GM12878 (cell line): ENCODE results near the gene CD200R1L. TPM values are rescaled to one million over a fixed set of nuclear protein-coding genes. Genes with fewer than 3 reads are reported as not detected.

Experiments used
- ATAC-seq: fragments of 200-7000 bp; cut with Tn5 transposase; 3 replicates; pipeline ENCODE4 v1.9.1; 2020; ENCODE audit warnings: mild to moderate bottlenecking, moderate library complexity
- BruUV-seq: library from RNA; stranded (reverse); fragments of 400-500 nt; replicated peaks from 2 replicates; lab custom pipeline; 2021; lab: Mats Ljungman, UMichigan
- CTCF ChIA-PET: fragments of 300-600 bp; sonication (Branson Sonifier 250); formaldehyde crosslinking; extraction: SDS; loops from one replicate; lab custom pipeline; 2021; ENCODE audit warnings: inconsistent platforms; lab: Yijun Ruan, JAX
- POLR2A ChIA-PET: fragments of 350-600 bp; formaldehyde crosslinking; extraction: SDS; loops from one replicate; lab custom pipeline; 2021; ENCODE audit warnings: inconsistent platforms; lab: Charles Lee
- RAD21 ChIA-PET: fragments of 300-600 bp; sonication (Branson Sonifier 250); formaldehyde crosslinking; loops from one replicate; lab custom pipeline; 2023; ENCODE audit warnings: antibody characterized with exemption; ENCODE audit not compliant: unreplicated experiment; lab: Charles Lee
- SMC1A ChIA-PET: fragments of 300-600 bp; sonication (Branson Sonifier 250); formaldehyde crosslinking; loops from one replicate; lab custom pipeline; 2023; ENCODE audit not compliant: unreplicated experiment, uncharacterized antibody; lab: Charles Lee
- DNase-seq: peaks from one replicate; pipeline ENCODE4 v3.0.0-alpha.2; 2011; ENCODE audit warnings: low read depth, low spot score
- FAIRE-seq: peaks from 3 replicates; lab custom pipeline; 2011; peaks lifted over from hg19 to GRCh38; lab: Jason Lieb, UNC
- H2AFZ ChIP-seq: 2 replicates; pipeline ENCODE4 v1.6.0; 2011; ENCODE audit warnings: low read depth, low read length, control low read depth; ENCODE audit not compliant: control insufficient read depth
- H3K27ac ChIP-seq: 2 replicates; pipeline ENCODE4 v1.5.1; 2011; ENCODE audit warnings: control low read depth; ENCODE audit not compliant: control insufficient read depth, insufficient read depth
- H3K27me3 ChIP-seq, 2 experiments: replicated peaks in 1 of 2; 2 replicates each; pipeline versions ENCODE4 v1.6.0 to v1.6.1; 2011; ENCODE audit warnings: low read length in 1 of 2; ENCODE audit not compliant: control insufficient read depth in 2 of 2, insufficient read depth in 2 of 2
- H3K36me3 ChIP-seq, 2 experiments: 2 replicates each; pipeline ENCODE4 v1.5.1; 2011; ENCODE audit warnings: low read length in 1 of 2; ENCODE audit not compliant: control insufficient read depth in 2 of 2, insufficient read depth in 2 of 2
- H3K4me1 ChIP-seq: 2 replicates; pipeline ENCODE4 v1.6.1; 2011; ENCODE audit warnings: mild to moderate bottlenecking, low read length, moderate library complexity, mixed read lengths; ENCODE audit not compliant: control insufficient read depth, insufficient read depth
- H3K4me2 ChIP-seq: 2 replicates; pipeline ENCODE4 v1.6.0; 2011; ENCODE audit warnings: control low read depth; ENCODE audit not compliant: control insufficient read depth, insufficient read depth
- H3K4me3 ChIP-seq: fragments of 200-600 bp; sonication (generic); 2 replicates; pipeline ENCODE4 v1.5.1; 2016
- H3K79me2 ChIP-seq: 2 replicates; pipeline ENCODE4 v1.6.0; 2011; ENCODE audit warnings: low read length; ENCODE audit not compliant: control insufficient read depth, insufficient read depth
- H3K9ac ChIP-seq: 2 replicates; pipeline ENCODE4 v1.8.0; 2011; ENCODE audit warnings: low read length, control low read depth, mixed read lengths; ENCODE audit not compliant: control insufficient read depth, insufficient read depth
- H3K9me3 ChIP-seq: replicated peaks from 3 replicates; pipeline ENCODE4 v1.5.1; 2011; ENCODE audit warnings: mild to moderate bottlenecking, low read length; ENCODE audit not compliant: control insufficient read depth, insufficient read depth
- H4K20me1 ChIP-seq: 2 replicates; pipeline ENCODE4 v1.6.0; 2011; ENCODE audit not compliant: control insufficient read depth, insufficient read depth
- CBX3 ChIP-seq: fragments of 200-600 bp; sonication (generic); IDR thresholded peaks from 2 replicates; pipeline ENCODE4 v1.6.1; 2016; ENCODE audit warnings: low read depth, borderline replicate concordance
- CEBPB ChIP-seq, 2 experiments: fragments of 150-350 bp in 1 of 2; IDR thresholded peaks; 2 replicates each; pipeline ENCODE4 v1.6.1; 2012 to 2014; ENCODE audit warnings: low read depth in 2 of 2, low read length in 2 of 2, borderline replicate concordance in 1 of 2, inconsistent platforms in 1 of 2
- CTCF ChIP-seq, 3 experiments: IDR thresholded peaks in 2 of 3; conservative IDR thresholded peaks in 1 of 3; 2 replicates each; pipeline ENCODE4 v1.5.1; 2011; ENCODE audit warnings: low read depth in 3 of 3, low read length in 3 of 3, mild to moderate bottlenecking in 3 of 3, control low read depth in 2 of 3, moderate library complexity in 2 of 3, inconsistent platforms in 1 of 3, mixed read lengths in 1 of 3; ENCODE audit not compliant: control insufficient read depth in 2 of 3, insufficient read depth in 1 of 3; ENCODE audit errors: extremely low read depth in 1 of 3
- LARP7 ChIP-seq: fragments of 450-650 bp; IDR thresholded peaks from 2 replicates; pipeline ENCODE4 v1.6.1; 2017; ENCODE audit warnings: mild to moderate bottlenecking
- RAD21 ChIP-seq: IDR thresholded peaks from 2 replicates; pipeline ENCODE4 v1.6.1; 2011; ENCODE audit warnings: mild to moderate bottlenecking, low read depth, low read length, moderate library complexity; ENCODE audit not compliant: insufficient read depth
- SMC3 ChIP-seq: IDR thresholded peaks from 2 replicates; pipeline ENCODE4 v1.6.1; 2011; ENCODE audit warnings: low read length, improper control_type of control experiment, borderline replicate concordance
- SP1 ChIP-seq: IDR thresholded peaks from one replicate; pipeline ENCODE4 v1.6.1; 2011; ENCODE audit warnings: low read depth, low read length
- STAT3 ChIP-seq: IDR thresholded peaks from 2 replicates; pipeline ENCODE4 v1.6.1; 2011; ENCODE audit warnings: low read depth, low read length, improper control_type of control experiment
- TAF1 ChIP-seq: IDR thresholded peaks from 2 replicates; pipeline ENCODE4 v1.6.1; 2011; ENCODE audit warnings: mild to moderate bottlenecking, low read depth, low read length, borderline replicate concordance
- WGBS: methylation state at CpG from one replicate; pipeline ENCODE4 v1.1.6; 2016; ENCODE audit warnings: low lambda C conversion rate; ENCODE audit not compliant: insufficient replicate concordance, insufficient coverage; ENCODE audit errors: missing lambda C conversion rate; 5-methylcytosine and 5-hydroxymethylcytosine counted together
- in situ Hi-C: fragments of 300-500 bp; cut with MboI; formaldehyde crosslinking; loops from 9 replicates; pipeline ENCODE4 v1.14.3; 2018; ENCODE audit warnings: mixed read lengths
- intact Hi-C: fragments of 100-400 bp; cut with micrococcal nuclease; formaldehyde crosslinking; loops from one replicate; pipeline ENCODE4 v1.14.2; 2022; ENCODE audit not compliant: unreplicated experiment
- polyA plus RNA-seq, 11 experiments: library from polyadenylated mRNA; depleted of rRNA in 4 of 11; unstranded in 6 of 11; stranded (reverse) in 5 of 11; fragments of >200 nt; fragmentation: Nextera tagmentation in 4 of 11; fragmentation: Illumina TruSeq in 1 of 11; extraction: Ambion mirVana in 4 of 11; extraction: Trizol in 1 of 11; gene quantifications; 1 replicate in 1 of 11; 2 replicates in 10 of 11; pipeline versions ENCODE4 v1.2.1 to v1.2.3, GENCODE V29; 2011 to 2016; ENCODE audit warnings: inconsistent platforms in 2 of 11, missing spikeins in 2 of 11, low read depth in 1 of 11
- total RNA-seq, 4 experiments: library from RNA; depleted of rRNA in 3 of 4; stranded (reverse); fragments of >200 nt in 3 of 4; fragmentation: Illumina TruSeq in 1 of 4; extraction: Trizol in 1 of 4; gene quantifications; 2 replicates each; pipeline versions ENCODE4 v1.2.1 to v1.2.3, GENCODE V29; 2013 to 2021
- TF ChIP-seq, protein P1 (sequence below): IDR thresholded peaks from 2 replicates; pipeline ENCODE4 v1.6.1; 2011; ENCODE audit warnings: low read depth, mild to moderate bottlenecking, low read length, moderate library complexity, borderline replicate concordance; ENCODE audit errors: extremely low read depth

Gene CD200R1L
- total and polyA plus RNA-seq, 10 of the 15 experiments (the other 5 are each of a cell fraction or from before 2014, with no cell fraction given) = 0.41 TPM; not detected in 9

DNA sequence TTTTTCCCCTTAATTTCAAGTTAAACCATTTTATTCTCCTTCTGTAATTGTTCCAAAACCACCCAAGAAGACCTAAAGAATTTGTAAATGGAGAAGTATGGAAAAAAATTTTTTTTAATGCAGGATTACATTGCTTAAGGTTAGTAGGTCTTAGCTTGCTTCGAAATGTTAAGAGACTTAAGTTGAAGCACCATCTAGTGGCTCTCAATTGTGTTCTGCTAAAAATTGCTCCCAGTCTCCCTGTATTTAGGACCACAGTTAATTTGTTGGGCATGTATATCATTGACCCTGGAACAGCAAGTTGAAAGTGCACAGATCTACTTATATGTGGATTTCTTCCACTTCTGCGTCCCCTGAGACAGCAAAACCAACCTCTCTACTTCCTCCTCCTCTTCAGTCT is 32.4 kb downstream of the CD200R1L start:
- in situ Hi-C loops = no loop called here

More for the DNA sequence above, 32.4 kb downstream of the CD200R1L start:
- BruUV-seq = no TSS peak
- peaks cover 2% of the 10 kb centered on the region for H3K9me3 ChIP-seq
- no peaks in the 10 kb centered on the region for H4K20me1 ChIP-seq
- CTCF ChIA-PET = interaction anchor here (0.7 to 3.0 kb wide), 11 partner anchors 11 to 232 kb away, joined by 3 to 30 read pairs (median 5); no protein-coding TSS in a partner anchor
- no peaks in the 10 kb centered on the region for H3K36me3 ChIP-seq
- no peak overlapping the region for H3K9ac ChIP-seq
- 0 out of 2 replicates have a peak overlapping the region, but pooled peaks have one; percentile 21 for H3K4me2 ChIP-seq
- FAIRE-seq (no peak), DNase-seq (no peak), ATAC-seq (peak; percentile 29; the same call in 1 of the 3 replicates)
- no peaks in the 10 kb centered on the region for H3K27me3 ChIP-seq
- intact Hi-C loops = loop anchor here (5.0 kb wide), 2 partner anchors 82 to 158 kb away; no protein-coding TSS in a partner anchor
- WGBS = 22% methylated on average over 2 of the region's 2 CpGs
- POLR2A ChIA-PET = interaction anchor here (0.7 kb wide), 1 partner anchor 11 kb away, joined by 3 read pairs; no protein-coding TSS in a partner anchor
- TF ChIP-seq CTCF (IDR thresholded peaks at IDR 0.05 in 2 of 3, conservative IDR thresholded peaks at IDR 0.05 in 1 of 3; ENCODE audit: control insufficient read depth in 2 of 3, extremely low read depth in 1 of 3, insufficient read depth in 1 of 3, low read depth in 3 of 3, low read length in 3 of 3) (peak; percentile 1 to 12 (median 10); a peak in 1 of 6 replicates), SMC3 (0 out of 2 replicates have a peak, but pooled peaks have one; percentile 22), CBX3 (no peak), TAF1 (no peak), SP1 (no peak), LARP7 (no peak), STAT3 (no peak), RAD21 (peak; percentile 40), CEBPB (IDR thresholded peaks at IDR 0.05; ENCODE audit: borderline replicate concordance in 1 of 2, low read depth in 2 of 2, low read length in 2 of 2) (no peak)
- TF ChIP-seq, protein P1, sequence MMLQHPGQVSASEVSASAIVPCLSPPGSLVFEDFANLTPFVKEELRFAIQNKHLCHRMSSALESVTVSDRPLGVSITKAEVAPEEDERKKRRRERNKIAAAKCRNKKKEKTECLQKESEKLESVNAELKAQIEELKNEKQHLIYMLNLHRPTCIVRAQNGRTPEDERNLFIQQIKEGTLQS = no peak
- peaks cover 19% of the 10 kb centered on the region for H3K4me1 ChIP-seq
- no peak overlapping the region for H3K4me3 ChIP-seq
- SMC1A ChIA-PET = interaction anchor here (0.8 to 2.2 kb wide), 16 partner anchors 10 to 171 kb away, joined by 3 to 12 read pairs (median 4); partner anchors contain the start of gene CD200R1L
- RAD21 ChIA-PET = interaction anchor here (0.6 to 2.0 kb wide), 7 partner anchors 79 to 171 kb away, joined by 3 to 11 read pairs (median 5); no protein-coding TSS in a partner anchor
- no peaks in the 10 kb centered on the region for H3K79me2 ChIP-seq
- H2AFZ ChIP-seq = peak overlapping the region; percentile 35; the same call in 1 of the 2 replicates
- no peak overlapping the region for H3K27ac ChIP-seq
